ENCODE measurements around the gene STARD3. TPM values are rescaled to one million over a fixed set of nuclear protein-coding genes. Genes with fewer than 3 reads are reported as not detected.

STARD3 gene
- total and polyA plus RNA-seq, 2 of the 13 experiments (the other 11 are each of a cell fraction or from before 2014, with no cell fraction given), result 34.6 to 100 TPM

GRCh38 chr17:39617446-39618245 is 19.3 kb upstream of the STARD3 start (continued):
- TF ChIP-seq SOX5 (CRISPR knock-in tag; IDR thresholded peaks at IDR 0.05; ENCODE audit: borderline replicate concordance) (no peak), MEIS2 (CRISPR knock-in tag; IDR thresholded peaks at IDR 0.05) (0 out of 2 replicates have a peak, but pooled peaks have one; percentile 51), MXD1 (CRISPR knock-in tag; IDR thresholded peaks at IDR 0.05) (0 out of 2 replicates have a peak, but pooled peaks have one; percentile 23), NFAT5 (CRISPR knock-in tag; IDR thresholded peaks at IDR 0.05) (0 out of 2 replicates have a peak, but pooled peaks have one; percentile 29), BRD4 (CRISPR knock-in tag; IDR thresholded peaks at IDR 0.05) (0 out of 2 replicates have a peak, but pooled peaks have one; percentile 46), ZNF138 (CRISPR knock-in tag; IDR thresholded peaks at IDR 0.05; ENCODE audit: low read depth) (0 out of 2 replicates have a peak, but pooled peaks have one; percentile 39), ZBTB33 (CRISPR knock-in tag; IDR thresholded peaks at IDR 0.05) (no peak)

Measured in HepG2 (cell line).